LNCaP clone FGC (cell line): Measurements from ENCODE around the gene DOP1B.

Source experiments
- DNase-seq: peaks from one replicate; pipeline ENCODE4 v3.0.0-alpha.2; 2011; ENCODE audit warnings: low read depth
- H3K4me3 ChIP-seq: 2 replicates; pipeline ENCODE4 v1.5.1; 2011; ENCODE audit warnings: mild to moderate bottlenecking, low read depth, low read length, control low read depth
- TF ChIP-seq, protein P1 (sequence below): IDR thresholded peaks from 2 replicates; pipeline ENCODE4 v1.5.1; 2012; ENCODE audit warnings: mild to moderate bottlenecking; ENCODE audit not compliant: control insufficient read depth, insufficient read depth; ENCODE audit errors: extremely low read depth

DOP1B gene

GRCh38 chr21:36156815-36157670 lies at the start of gene DOP1B:
Gene DOP1B (plus strand): TSS chr21:36156824. CDS start chr21:36164734, 7,910 bp downstream.
- TF ChIP-seq, protein P1, sequence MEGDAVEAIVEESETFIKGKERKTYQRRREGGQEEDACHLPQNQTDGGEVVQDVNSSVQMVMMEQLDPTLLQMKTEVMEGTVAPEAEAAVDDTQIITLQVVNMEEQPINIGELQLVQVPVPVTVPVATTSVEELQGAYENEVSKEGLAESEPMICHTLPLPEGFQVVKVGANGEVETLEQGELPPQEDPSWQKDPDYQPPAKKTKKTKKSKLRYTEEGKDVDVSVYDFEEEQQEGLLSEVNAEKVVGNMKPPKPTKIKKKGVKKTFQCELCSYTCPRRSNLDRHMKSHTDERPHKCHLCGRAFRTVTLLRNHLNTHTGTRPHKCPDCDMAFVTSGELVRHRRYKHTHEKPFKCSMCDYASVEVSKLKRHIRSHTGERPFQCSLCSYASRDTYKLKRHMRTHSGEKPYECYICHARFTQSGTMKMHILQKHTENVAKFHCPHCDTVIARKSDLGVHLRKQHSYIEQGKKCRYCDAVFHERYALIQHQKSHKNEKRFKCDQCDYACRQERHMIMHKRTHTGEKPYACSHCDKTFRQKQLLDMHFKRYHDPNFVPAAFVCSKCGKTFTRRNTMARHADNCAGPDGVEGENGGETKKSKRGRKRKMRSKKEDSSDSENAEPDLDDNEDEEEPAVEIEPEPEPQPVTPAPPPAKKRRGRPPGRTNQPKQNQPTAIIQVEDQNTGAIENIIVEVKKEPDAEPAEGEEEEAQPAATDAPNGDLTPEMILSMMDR = 0 out of 2 replicates have a peak, but pooled peaks have one; percentile 1
- DNase-seq = no peak
- peak within 1 kb of the TSS; percentile 84 for H3K4me3 ChIP-seq

GRCh38 chr21:36109868-36110267 lies 46.8 kb upstream of the DOP1B start:
- TF ChIP-seq, protein P1 = no peak
- no peak for DNase-seq
- no peak overlapping the region for H3K4me3 ChIP-seq

DNA sequence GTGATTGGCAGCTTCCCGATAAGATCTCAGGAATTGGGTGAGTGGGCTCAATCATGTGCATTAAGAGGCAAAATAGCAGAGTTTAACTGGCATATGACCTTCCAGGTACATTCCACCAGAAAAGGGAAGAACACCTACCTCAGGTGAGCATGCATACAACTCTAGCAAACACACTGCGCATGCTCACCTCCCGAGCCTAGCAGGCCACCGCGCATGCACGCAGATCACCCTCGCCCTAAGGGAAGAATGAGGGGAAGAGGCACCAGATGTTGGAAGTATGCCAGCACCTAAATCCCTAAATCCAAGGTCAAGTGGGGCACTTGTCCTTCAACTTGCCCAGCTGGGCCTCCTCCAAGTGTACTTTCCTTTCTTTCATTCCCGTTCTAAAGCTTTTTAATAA lies 45.4 kb upstream of the DOP1B start:
- H3K4me3 ChIP-seq = no peak overlapping the region
- TF ChIP-seq, protein P1 = no peak
- DNase-seq = no peak

DNA sequence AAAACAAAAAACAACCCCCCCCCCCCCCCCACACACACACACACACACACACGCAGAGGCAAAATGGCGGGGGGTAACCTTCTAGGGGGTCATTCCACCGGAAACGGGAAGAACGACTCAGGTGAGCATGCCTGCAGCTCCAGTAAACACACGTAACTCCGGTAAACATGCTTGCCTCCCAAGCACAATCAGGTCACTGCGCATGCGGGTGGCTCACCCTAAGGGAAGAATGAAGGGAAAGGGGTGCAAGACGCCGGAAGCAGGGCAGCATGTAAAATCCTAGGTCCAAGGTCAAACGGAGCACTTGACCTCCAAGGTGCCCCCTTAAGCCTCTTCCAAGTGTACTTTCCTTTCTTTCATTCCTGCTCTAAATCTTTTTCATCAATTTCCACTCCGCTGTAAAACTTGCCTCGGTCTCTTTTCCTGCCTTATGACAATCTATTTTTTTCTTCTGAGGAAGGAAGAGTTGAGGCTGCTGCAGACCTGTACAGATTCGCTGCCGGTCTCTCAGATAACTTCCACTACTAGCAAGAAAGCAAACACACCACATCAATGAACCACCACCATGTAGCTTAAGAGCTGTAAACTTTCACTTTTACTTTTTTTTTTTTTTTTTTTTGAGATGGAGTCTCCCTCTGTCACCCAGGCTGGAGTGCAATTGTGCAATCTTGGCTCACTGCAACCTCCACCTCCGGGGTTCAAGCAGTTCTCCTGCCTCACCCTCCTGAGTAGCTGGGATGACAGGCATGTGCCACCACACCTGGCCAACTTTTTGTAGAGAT lies 42.8 kb upstream of the DOP1B start:
- no peak for DNase-seq
- no peak overlapping the region for H3K4me3 ChIP-seq
- TF ChIP-seq, protein P1 = no peak

GRCh38 chr21:36115138-36115730 lies 41.4 kb upstream of the DOP1B start:
- DNase-seq = no peak
- TF ChIP-seq, protein P1 = no peak
- no peak overlapping the region for H3K4me3 ChIP-seq

GRCh38 chr21:36117286-36117741 lies 39.3 kb upstream of the DOP1B start:
- TF ChIP-seq, protein P1 = no peak
- peak; percentile 43 for DNase-seq

More at GRCh38 chr21:36117286-36117741, 39.3 kb upstream of the DOP1B start:
- H3K4me3 ChIP-seq = no peak overlapping the region
